Stimulated activated CD4-positive, alpha-beta T cell treated with anti-CD3 and anti-CD28 coated beads, Interleukin-2, amount 100 ng/mL, for 24 hours (primary cell): ENCODE results near the gene LGR5.
A peak's percentile ranks its signal among the peaks of the same experiment; 100 is the strongest.

ENCODE experiments used
- DNase-seq, 2 donors: peaks; one replicate each; pipeline ENCODE4 v3.0.0-alpha.2; 2020

The LGR5 gene

GRCh38 chr12:71439613-71440344 lies at the start of gene LGR5:
LGR5 (plus strand) TSS chr12:71439798; CDS start chr12:71440081, 283 bp downstream.
- DNase-seq: peak in 1 of 2 donors; percentile 28

- no peak for DNase-seq
Measured at GRCh38 chr12:71392521-71393145, 47.0 kb upstream of the LGR5 start.

GRCh38 chr12:71393625-71394024 lies 46.0 kb upstream of the LGR5 start:
- DNase-seq: no peak

GRCh38 chr12:71397433-71397954 lies 42.1 kb upstream of the LGR5 start:
- DNase-seq: no peak

- no peak for DNase-seq
Measured at GRCh38 chr12:71399197-71399596, 40.4 kb upstream of the LGR5 start.

- no peak for DNase-seq
Measured at GRCh38 chr12:71400481-71400880, 39.1 kb upstream of the LGR5 start.

GRCh38 chr12:71405884-71406283 lies 33.7 kb upstream of the LGR5 start:
- no peak for DNase-seq

- DNase-seq: no peak
Measured at GRCh38 chr12:71407732-71408131, 31.9 kb upstream of the LGR5 start.

GRCh38 chr12:71410844-71411243 lies 28.8 kb upstream of the LGR5 start:
- DNase-seq: no peak

GRCh38 chr12:71411635-71412034 lies 28.0 kb upstream of the LGR5 start:
- no peak for DNase-seq

- peak in 1 of 2 donors; percentile 4 for DNase-seq
Measured at GRCh38 chr12:71415336-71416231, 24.0 kb upstream of the LGR5 start.

- DNase-seq: no peak
Measured at GRCh38 chr12:71417181-71417580, 22.4 kb upstream of the LGR5 start.

GRCh38 chr12:71420775-71421406 lies 18.7 kb upstream of the LGR5 start:
- no peak for DNase-seq

- DNase-seq: no peak
Measured at GRCh38 chr12:71425568-71426299, 13.9 kb upstream of the LGR5 start.

GRCh38 chr12:71426300-71427047 lies 13.1 kb upstream of the LGR5 start:
- no peak for DNase-seq

- no peak for DNase-seq
Measured at GRCh38 chr12:71430756-71431155, 8.8 kb upstream of the LGR5 start.

GRCh38 chr12:71431991-71432390 lies 7.6 kb upstream of the LGR5 start:
- DNase-seq: no peak

GRCh38 chr12:71432936-71433335 lies 6.7 kb upstream of the LGR5 start:
- no peak for DNase-seq

- no peak for DNase-seq
Measured at GRCh38 chr12:71436696-71437095, 2.9 kb upstream of the LGR5 start.

GRCh38 chr12:71438670-71439361 lies 782 bp upstream of the LGR5 start:
- DNase-seq: peak in 1 of 2 donors; percentile 2

- DNase-seq: no peak
Measured at GRCh38 chr12:71439362-71439612, 311 bp upstream of the LGR5 start.
